ENCODE measurements around the gene FOXP1. TPM values are rescaled to one million over a fixed set of nuclear protein-coding genes. Genes with fewer than 3 reads are reported as not detected.

The FOXP1 gene
- total and polyA plus RNA-seq, 2 of the 8 experiments (the other 6 are each of a cell fraction or from before 2014, with no cell fraction given) = 13.9 to 25.4 TPM

DNA sequence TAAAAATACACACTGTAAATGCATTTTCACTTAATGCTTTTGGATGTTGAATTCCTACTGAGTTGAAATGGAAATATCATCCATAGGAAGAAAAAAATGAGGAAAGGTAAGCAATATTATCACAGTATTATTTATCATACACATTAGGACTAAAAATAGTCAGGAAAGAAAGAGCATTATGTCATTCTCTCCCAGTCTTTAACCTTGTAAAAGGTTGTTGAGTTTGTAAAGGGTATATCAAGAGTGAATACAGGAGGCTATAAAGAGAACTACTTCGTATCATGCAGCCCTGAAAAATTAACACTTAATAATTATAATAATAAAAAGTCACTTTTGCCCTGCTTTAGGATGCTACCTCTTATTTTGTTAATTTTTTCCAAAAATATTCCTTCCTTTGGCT lies 395.8 kb downstream of the FOXP1 start:
- DNase-seq (ENCODE audit: low read depth in 1 of 2, low spot score in 2 of 2) (no peak), FAIRE-seq (no peak)
- Histone ChIP-seq H3K27ac (ENCODE audit: low read depth, low read length) (no peak overlapping the region), H4K20me1 (replicated peaks in 1 of 2; ENCODE audit: control insufficient read depth in 1 of 2, insufficient read depth in 2 of 2, low read length in 2 of 2) (no peaks in the 10 kb centered on the region), H3K79me1 (ENCODE audit: low read depth, low read length) (no peaks in the 10 kb centered on the region), H2BK15ac (ENCODE audit: low read length) (no peak overlapping the region), H4K8ac (ENCODE audit: extremely low read depth, insufficient read depth, low read length) (no peak overlapping the region), H2BK20ac (ENCODE audit: low read length) (no peak overlapping the region), H3K9ac (replicated peaks in 1 of 4; ENCODE audit: extremely low read depth in 1 of 4, low read depth in 3 of 4, low read length in 3 of 4) (no peak overlapping the region), H3K4me2 (ENCODE audit: insufficient read depth in 1 of 2, low read depth in 2 of 2, low read length in 2 of 2) (no peak overlapping the region), H2BK12ac (ENCODE audit: low read depth, low read length) (no peak overlapping the region), H3K4me1 (replicated peaks in 1 of 4; ENCODE audit: control insufficient read depth in 3 of 4, insufficient read depth in 4 of 4, low read length in 3 of 4) (no peaks in the 10 kb centered on the region), H3K4ac (replicated peaks; ENCODE audit: insufficient read length, low read depth, low read length) (no peak overlapping the region), H4K91ac (replicated peaks; ENCODE audit: insufficient read length, low read length) (no peak overlapping the region), H3K4me3 (ENCODE audit: extremely low read depth in 1 of 4, insufficient read depth in 2 of 4, low read depth in 3 of 4, low read length in 4 of 4) (no peak overlapping the region), H3K56ac (replicated peaks; ENCODE audit: insufficient read length, low read depth, low read length) (no peak overlapping the region), H3K79me2 (ENCODE audit: control insufficient read depth in 1 of 2, insufficient read depth in 2 of 2, low read length in 2 of 2) (no peaks in the 10 kb centered on the region), H3K23me2 (ENCODE audit: low read depth, low read length) (no peaks in the 10 kb centered on the region), H3K36me3 (ENCODE audit: control insufficient read depth in 2 of 4, insufficient read depth in 4 of 4, low read length in 3 of 4) (no peaks in the 10 kb centered on the region), H2AFZ (ENCODE audit: low read length) (no peak overlapping the region), H3K23ac (ENCODE audit: insufficient read length) (no peak overlapping the region), H4K5ac (ENCODE audit: insufficient read length, low read depth, low read length) (no peak overlapping the region), H3K14ac (ENCODE audit: insufficient read length) (no peak overlapping the region), H3K9me3 (ENCODE audit: insufficient read depth in 2 of 2, low read depth in 1 of 2, low read length in 1 of 2) (no peaks in the 10 kb centered on the region), H2AK5ac (ENCODE audit: low read depth, low read length) (no peak overlapping the region), H3K27me3 (replicated peaks in 1 of 4; ENCODE audit: control insufficient read depth in 3 of 4, extremely low read depth in 1 of 4, insufficient read depth in 3 of 4, low read length in 3 of 4) (no peaks in the 10 kb centered on the region), H3K18ac (ENCODE audit: extremely low read depth, low read length) (no peak overlapping the region), H2BK120ac (replicated peaks; ENCODE audit: low read depth, low read length) (no peak overlapping the region), H2BK5ac (ENCODE audit: low read depth, low read length) (no peak overlapping the region)
- WGBS, 2 experiments (ENCODE audit: extremely low coverage in 1 of 2, insufficient coverage in 1 of 2, insufficient read length in 1 of 2, insufficient replicate concordance in 2 of 2, low coverage in 1 of 2, low lambda C conversion rate in 2 of 2, missing lambda C conversion rate in 1 of 2) = 100% methylated on average over 1 of the region's 1 CpG; no CpG with 5 or more reads in 1 of the 2 experiments
- ChIA-PET POLR2A (ENCODE audit: partially characterized antibody) (no interaction called here), CTCF (ENCODE audit: partially characterized antibody) (interaction anchor here (0.9 kb wide), 1 partner anchor 11 kb away, joined by 4 read pairs; no protein-coding TSS in a partner anchor)
- no peak for TF ChIP-seq TEAD4 (IDR thresholded peaks at IDR 0.05; ENCODE audit: low read depth, low read length)

All from H1 (cell line).